ENCODE data around the gene SF3A1.

- TF ChIP-seq, protein P1, sequence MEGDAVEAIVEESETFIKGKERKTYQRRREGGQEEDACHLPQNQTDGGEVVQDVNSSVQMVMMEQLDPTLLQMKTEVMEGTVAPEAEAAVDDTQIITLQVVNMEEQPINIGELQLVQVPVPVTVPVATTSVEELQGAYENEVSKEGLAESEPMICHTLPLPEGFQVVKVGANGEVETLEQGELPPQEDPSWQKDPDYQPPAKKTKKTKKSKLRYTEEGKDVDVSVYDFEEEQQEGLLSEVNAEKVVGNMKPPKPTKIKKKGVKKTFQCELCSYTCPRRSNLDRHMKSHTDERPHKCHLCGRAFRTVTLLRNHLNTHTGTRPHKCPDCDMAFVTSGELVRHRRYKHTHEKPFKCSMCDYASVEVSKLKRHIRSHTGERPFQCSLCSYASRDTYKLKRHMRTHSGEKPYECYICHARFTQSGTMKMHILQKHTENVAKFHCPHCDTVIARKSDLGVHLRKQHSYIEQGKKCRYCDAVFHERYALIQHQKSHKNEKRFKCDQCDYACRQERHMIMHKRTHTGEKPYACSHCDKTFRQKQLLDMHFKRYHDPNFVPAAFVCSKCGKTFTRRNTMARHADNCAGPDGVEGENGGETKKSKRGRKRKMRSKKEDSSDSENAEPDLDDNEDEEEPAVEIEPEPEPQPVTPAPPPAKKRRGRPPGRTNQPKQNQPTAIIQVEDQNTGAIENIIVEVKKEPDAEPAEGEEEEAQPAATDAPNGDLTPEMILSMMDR (IDR thresholded peaks at IDR 0.05; ENCODE audit: low read depth, low read length): no peak
- no peak for TF ChIP-seq EZH2phosphoT487 (IDR thresholded peaks at IDR 0.05; ENCODE audit: low read depth)
These were observed 37.2 kb upstream of the SF3A1 start for GRCh38 chr22:30393885-30394284.

All from OCI-LY3 (cell line).